GM12875 (cell line): ENCODE data around the gene GAB2.
"Not testable (repeated sequence)": the region's sequence is repeated elsewhere in the genome, so short reads cannot be mapped to it uniquely, and the experiment has no call there.

Experiments
- H3K4me3 ChIP-seq: one replicate; pipeline ENCODE4 v1.5.1; 2011; ENCODE audit warnings: low read depth, low read length, control low read depth
- CTCF ChIP-seq: IDR thresholded peaks from 2 replicates; pipeline ENCODE4 v1.5.1; 2011; ENCODE audit warnings: low read depth, mild to moderate bottlenecking, control low read depth, inconsistent platforms, low read length, moderate library complexity, borderline replicate concordance; ENCODE audit not compliant: insufficient read depth

Gene GAB2

GRCh38 chr11:78179459-78180071, 238.1 kb downstream of the GAB2 start:
- no peak overlapping the region for H3K4me3 ChIP-seq
- TF ChIP-seq CTCF: no peak

GRCh38 chr11:78177216-78177615, 240.4 kb downstream of the GAB2 start:
- TF ChIP-seq CTCF: no peak
- H3K4me3 ChIP-seq: no peak overlapping the region

GRCh38 chr11:78176605-78177141, 240.9 kb downstream of the GAB2 start:
- H3K4me3 ChIP-seq: no peak overlapping the region
- no peak for TF ChIP-seq CTCF

GRCh38 chr11:78175862-78176261, 241.8 kb downstream of the GAB2 start:
- not testable (repeated sequence) for H3K4me3 ChIP-seq

GRCh38 chr11:78171951-78172350, 245.7 kb downstream of the GAB2 start:
- TF ChIP-seq CTCF: no peak
- H3K4me3 ChIP-seq: no peak overlapping the region

GRCh38 chr11:78170874-78171549, 246.6 kb downstream of the GAB2 start:
- no peak overlapping the region for H3K4me3 ChIP-seq
- no peak for TF ChIP-seq CTCF

GRCh38 chr11:78170413-78170812, 247.2 kb downstream of the GAB2 start:
- no peak overlapping the region for H3K4me3 ChIP-seq
- no peak for TF ChIP-seq CTCF
